ENCODE data around the gene TAB3. TPM values are rescaled to one million over a fixed set of nuclear protein-coding genes. Genes with fewer than 3 reads are reported as not detected.

Gene TAB3
- total RNA-seq, 1 experiment from 2014 or later = 13.5 TPM

DNA sequence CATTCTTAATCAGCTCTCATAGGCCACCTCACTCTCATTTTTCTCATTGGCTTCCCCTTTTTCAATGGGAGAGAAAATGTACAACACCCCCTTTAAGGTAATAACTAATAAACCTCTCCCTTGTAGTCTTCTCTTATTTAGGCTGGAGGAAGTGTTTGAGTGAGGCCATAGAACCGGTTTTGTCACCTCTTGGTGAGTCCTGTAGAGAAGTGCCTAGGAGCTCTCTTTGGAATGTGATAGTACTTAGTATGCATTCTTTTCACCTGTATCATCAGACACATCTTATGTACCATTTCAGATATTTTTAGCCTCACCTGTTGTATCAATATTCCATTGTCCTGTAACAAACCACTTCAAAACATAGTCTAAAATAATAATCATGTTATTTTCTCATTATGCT is 3.5 kb upstream of the TAB3 start:
- Histone ChIP-seq H4K5ac (ENCODE audit: insufficient read length, low read depth, low read length) (no peak overlapping the region), H3K14ac (ENCODE audit: insufficient read depth, low read length) (no peak overlapping the region), H3K27ac (ENCODE audit: insufficient read length, low read depth, low read length) (no peak overlapping the region), H3K18ac (ENCODE audit: insufficient read length, low read depth, low read length) (no peak overlapping the region), H2BK120ac (ENCODE audit: low read depth, low read length, poor library complexity, severe bottlenecking) (no peak overlapping the region), H3K27me3 (ENCODE audit: insufficient read depth, low read length) (no peaks in the 10 kb centered on the region), H3K9me3 (ENCODE audit: control insufficient read depth, low read depth, low read length) (peaks cover 4% of the 10 kb centered on the region), H3K56ac (ENCODE audit: insufficient read length, low read depth, low read length) (no peak overlapping the region), H3K23ac (ENCODE audit: insufficient read length, low read depth, low read length) (no peak overlapping the region), H3K9ac (ENCODE audit: extremely low read depth, insufficient read length, low read length) (no peak overlapping the region), H4K20me1 (ENCODE audit: control insufficient read depth, insufficient read depth, insufficient read length) (no peaks in the 10 kb centered on the region), H3K79me2 (ENCODE audit: insufficient read depth, low read length) (no peaks in the 10 kb centered on the region), H2AFZ (ENCODE audit: low read length) (no peak overlapping the region), H2BK12ac (ENCODE audit: insufficient read length, low read depth, low read length) (no peak overlapping the region), H2BK20ac (ENCODE audit: low read depth, low read length, poor library complexity, severe bottlenecking) (no peak overlapping the region), H3K4me2 (ENCODE audit: insufficient read depth, insufficient read length, low read length) (no peak overlapping the region), H2BK5ac (ENCODE audit: insufficient read length, low read length) (no peak overlapping the region), H4K8ac (replicated peaks; ENCODE audit: insufficient read length, low read depth, low read length) (no peak overlapping the region), H3K23me2 (ENCODE audit: insufficient read length, low read depth, low read length, poor library complexity, severe bottlenecking) (no peaks in the 10 kb centered on the region), H4K91ac (ENCODE audit: insufficient read length, low read depth, low read length) (no peak overlapping the region), H2AK5ac (ENCODE audit: insufficient read length, low read length) (no peak overlapping the region), H3T11ph (ENCODE audit: low read length) (no peak overlapping the region), H3K4ac (ENCODE audit: low read depth, low read length) (no peak overlapping the region), H3K4me1 (ENCODE audit: insufficient read depth, low read length) (no peaks in the 10 kb centered on the region; the same call in 1 of the 2 replicates), H2BK15ac (ENCODE audit: low read depth, low read length) (no peak overlapping the region), H3K79me1 (ENCODE audit: insufficient read depth, low read depth, low read length, poor library complexity, severe bottlenecking) (no peaks in the 10 kb centered on the region)
- Mint-ChIP-seq H3K36me3 (ENCODE audit: insufficient read depth in 1 of 3, low read depth in 3 of 3) (no peaks in the 10 kb centered on the region; a peak in 1 of 7 replicates), H3K4me1 (peaks cover 13 to 14% of the 10 kb centered on the region in 2 experiments), H3K9me3 (peaks cover 54 to 62% of the 10 kb centered on the region in 2 experiments), H3K27me3 (ENCODE audit: low read depth) (peaks cover 3% of the 10 kb centered on the region; the same call in 1 of the 2 replicates), H3K4me3 (no peak overlapping the region), H3K27ac (no peak overlapping the region)
- no CpG with 5 or more reads among the region's 1 CpG for WGBS (ENCODE audit: extremely low coverage, insufficient read length, low lambda C conversion rate)
- no peak for TF ChIP-seq CTCF (conservative IDR thresholded peaks at IDR 0.05)
- DNase-seq = no peak

Measured in H9 (cell line).